ENCODE results near the gene TRPV6.

DNA sequence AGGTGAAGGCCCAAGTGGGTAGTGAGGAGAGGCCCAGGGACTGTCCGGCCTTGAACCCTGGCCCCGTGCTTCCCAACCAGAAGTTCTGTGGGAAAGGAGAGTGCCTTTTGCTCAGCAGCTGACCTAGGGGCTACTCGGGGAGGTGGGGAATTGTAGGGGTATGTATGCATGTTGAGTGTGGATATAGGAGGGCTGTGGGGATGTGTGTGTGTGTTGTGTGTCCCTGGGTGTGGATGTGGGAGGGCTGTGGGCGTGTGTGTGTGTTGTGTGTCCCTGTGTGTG, 18.5 kb downstream of the TRPV6 start:
- TF ChIP-seq CTCF (IDR thresholded peaks at IDR 0.05) (no peak), ZFX (IDR thresholded peaks at IDR 0.05; ENCODE audit: borderline replicate concordance) (no peak)
